ENCODE results near the gene TENM4.
A peak's percentile ranks its signal among the peaks of the same experiment; 100 is the strongest.

Gene TENM4

DNA sequence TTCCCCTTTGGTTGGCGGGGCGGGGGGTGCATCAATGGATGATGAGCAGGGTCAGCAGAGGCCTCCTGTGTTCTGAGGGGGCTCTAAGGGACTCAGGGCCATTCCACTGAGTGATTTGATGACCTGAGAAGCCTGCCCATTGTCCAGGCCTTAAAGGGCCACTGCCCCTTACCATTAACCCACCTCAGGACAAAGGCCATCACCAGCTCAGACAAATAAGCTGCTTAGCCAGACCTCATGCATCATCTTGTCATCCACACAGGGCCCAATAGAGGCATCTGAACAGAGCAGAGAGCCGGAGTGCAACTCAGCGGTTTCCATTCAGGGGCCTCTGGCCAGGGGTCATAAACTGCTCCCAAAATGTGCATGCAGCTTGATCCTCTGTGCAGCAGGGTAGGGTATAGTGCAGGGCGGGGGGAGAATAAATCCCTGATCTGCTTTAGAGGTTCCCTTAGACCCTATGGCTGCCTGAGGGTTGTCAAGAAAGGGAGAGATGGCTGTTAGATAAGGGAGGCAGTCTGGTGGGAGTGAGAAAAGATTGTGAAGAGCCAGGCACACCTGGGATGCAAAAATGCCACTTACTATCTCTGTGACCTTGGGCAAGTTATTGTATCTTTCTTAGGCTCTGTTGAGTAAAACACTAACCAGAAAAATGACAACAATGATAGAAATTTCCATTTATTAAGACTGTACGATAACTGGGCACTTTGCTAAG lies 490.7 kb downstream of the TENM4 start:
- DNase-seq: peak; percentile 62

DNA sequence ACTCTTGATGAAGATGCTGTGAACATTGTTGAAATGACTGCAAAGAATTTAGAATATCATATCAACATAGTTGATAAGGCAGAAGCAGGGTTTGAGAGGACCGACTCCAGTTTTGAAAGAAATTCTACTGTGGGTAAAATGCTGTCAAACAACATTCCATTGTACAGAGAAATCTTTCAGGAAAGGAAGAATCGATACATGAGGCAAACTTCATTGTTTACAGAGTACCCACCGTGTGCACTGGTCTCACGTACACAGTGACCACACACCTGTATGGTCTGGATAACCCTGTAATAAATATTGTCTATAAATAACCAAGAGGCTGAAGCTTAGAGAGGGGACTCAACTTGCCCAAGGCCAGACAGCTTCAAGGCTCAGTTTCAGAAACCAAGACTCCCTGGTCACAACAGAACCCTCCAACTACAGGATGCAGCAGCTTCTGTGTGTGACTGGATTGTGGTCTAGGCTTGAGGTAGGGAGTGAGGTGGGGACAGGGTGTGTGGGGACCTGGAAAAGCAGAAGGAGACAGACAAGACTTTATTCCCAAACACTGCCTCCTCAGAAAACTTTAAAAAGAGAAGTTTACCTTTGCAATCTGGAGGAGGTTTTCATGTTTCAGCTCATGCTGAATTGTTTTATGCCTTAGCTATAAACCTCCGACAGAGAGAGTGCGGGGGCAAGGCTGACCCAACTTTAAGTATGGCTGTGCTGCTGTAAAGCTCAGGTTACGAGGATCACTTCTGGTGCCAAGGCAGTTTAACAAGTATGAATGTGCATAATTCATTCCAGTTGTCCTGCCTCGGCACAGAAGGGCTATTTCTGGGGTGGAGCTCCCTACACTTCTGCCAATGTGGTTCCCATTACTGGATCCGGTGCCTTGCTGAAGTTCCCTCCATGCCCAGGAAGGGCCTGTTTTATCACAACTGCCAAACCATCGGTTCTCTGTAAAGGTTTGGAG lies 493.6 kb downstream of the TENM4 start:
- no peak for DNase-seq

- DNase-seq: no peak
Measured at GRCh38 chr11:78943841-78944240, 497.0 kb downstream of the TENM4 start.

DNA sequence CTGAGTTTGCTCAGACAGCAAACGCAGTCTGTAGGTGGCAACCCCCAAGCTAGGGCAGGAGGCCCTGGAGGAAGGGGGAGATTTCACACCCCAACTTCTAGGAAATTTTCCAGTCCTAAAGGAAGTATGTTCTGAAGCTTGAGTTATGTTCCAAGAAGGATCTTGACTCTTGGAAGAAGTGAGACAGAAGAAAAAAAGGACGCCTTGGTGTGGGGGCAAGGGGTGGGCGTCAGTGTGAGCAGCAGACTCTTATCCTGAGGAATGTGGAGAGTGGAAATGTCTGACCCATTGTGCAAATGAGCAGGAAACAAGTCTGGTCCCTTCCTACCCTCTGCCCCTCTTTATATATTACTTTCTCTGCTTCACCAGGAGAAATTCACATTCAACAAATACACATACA lies 497.7 kb downstream of the TENM4 start:
- DNase-seq: no peak

DNA sequence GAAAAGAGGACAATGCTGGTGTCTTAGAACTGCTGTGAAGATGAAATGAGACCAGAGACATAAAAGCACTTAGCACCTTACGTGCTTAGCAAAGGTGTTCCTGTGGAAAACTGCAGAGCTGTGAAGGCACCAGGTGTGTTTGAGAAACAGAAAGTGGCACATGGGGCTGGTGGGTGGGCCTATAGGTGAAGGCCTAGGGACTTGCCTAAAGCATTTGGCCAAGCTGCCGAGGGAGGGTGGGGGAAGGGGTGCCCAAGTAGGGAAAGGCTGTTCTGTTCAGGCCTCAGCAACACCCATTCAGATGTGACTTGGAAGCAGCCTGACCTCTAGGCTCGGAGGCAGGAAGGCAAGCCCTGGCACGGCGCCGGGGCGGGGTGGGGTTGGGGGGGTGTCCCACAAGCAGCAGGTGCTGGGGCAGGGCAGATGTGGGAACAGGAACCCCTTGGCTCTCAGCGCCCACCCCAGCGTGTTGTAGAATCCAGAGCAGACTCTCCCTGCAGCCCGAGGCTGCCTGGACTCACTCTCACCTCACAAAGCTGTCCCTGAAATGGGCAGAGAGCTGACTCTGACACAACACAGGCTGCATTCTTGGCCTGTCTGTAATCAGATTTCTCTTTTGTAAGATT lies 499.5 kb downstream of the TENM4 start:
- DNase-seq: peak; percentile 32

GRCh38 chr11:78940500-78941225 lies 500.2 kb downstream of the TENM4 start:
- peak; percentile 93 for DNase-seq

- DNase-seq: no peak
Measured at GRCh38 chr11:78938971-78939370, 501.9 kb downstream of the TENM4 start.

DNA sequence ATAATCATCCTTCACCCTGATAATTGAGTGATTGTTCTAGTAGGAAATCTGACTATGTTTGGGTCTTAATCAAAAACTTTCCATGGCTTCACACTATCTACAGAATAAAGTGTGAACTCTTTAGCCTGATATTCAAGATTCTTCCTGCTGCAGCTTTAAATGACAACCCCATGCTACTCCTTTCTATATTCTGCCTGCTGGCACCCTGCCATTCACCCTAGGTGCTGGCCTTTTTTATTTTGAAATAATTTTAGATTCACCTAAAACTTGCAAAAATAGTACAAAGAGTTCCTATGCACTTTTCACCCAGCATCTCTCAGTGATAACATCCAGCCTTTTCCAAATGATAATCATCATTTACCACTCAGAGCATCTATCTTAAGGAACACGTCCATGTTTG lies 502.8 kb downstream of the TENM4 start:
- DNase-seq: no peak

- DNase-seq: no peak
Measured at GRCh38 chr11:78935398-78936068, 505.3 kb downstream of the TENM4 start.

GRCh38 chr11:78933350-78933749 lies 507.5 kb downstream of the TENM4 start:
- DNase-seq: no peak

DNA sequence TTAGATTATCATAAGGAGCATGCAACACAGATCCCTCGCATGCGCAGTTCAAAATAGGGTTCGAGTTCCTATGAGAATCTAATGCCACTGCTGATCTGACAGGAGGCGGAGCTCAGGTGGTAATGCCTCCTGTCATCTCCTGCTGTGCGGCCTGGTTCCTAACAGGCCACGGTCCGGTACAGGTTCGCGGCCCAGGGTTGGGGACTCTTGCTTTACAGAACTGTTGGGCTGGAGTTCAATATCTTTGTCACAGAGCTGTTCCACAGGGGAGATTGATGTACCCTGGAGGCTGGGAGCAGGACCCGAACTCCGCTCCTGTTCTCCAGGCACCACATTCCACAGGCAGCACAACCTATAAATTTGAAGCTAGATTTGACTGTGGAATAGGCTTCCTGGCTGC lies 508.1 kb downstream of the TENM4 start:
- no peak for DNase-seq

GRCh38 chr11:78931891-78932290 lies 508.9 kb downstream of the TENM4 start:
- no peak for DNase-seq

DNA sequence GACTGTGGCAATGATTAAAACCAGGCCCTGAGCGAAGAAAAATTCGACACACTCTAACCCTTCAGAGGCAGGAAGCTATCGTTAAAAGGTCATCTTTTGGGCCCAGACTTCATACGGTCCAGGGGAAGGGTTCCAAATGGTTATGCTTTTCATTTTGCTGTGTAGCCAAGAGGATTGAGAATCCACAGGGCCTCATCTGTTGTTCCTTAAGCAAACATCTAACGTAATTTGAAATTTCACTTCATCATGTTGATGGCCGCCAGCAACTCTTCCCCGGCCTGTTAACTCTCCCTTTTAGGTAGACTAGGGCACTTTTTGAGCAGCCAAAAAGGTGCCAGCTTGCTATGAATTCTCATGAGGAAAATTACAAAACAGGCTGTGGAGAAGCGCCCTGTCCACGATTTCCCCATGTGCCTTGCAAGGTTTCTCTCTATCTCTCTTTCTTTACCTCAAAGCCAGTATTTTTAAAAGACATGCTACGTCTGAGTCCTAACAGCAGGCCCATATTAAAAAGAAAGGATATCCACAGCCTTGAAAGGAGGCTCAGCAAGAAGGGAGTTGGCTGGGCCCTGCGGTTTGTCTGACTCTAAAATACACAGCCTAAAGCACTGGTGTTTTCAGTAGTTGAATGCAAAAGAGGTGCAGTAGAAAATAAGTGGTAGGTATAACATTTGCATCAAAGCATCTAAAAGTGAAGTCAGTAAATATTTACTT lies 509.9 kb downstream of the TENM4 start:
- DNase-seq: no peak

DNA sequence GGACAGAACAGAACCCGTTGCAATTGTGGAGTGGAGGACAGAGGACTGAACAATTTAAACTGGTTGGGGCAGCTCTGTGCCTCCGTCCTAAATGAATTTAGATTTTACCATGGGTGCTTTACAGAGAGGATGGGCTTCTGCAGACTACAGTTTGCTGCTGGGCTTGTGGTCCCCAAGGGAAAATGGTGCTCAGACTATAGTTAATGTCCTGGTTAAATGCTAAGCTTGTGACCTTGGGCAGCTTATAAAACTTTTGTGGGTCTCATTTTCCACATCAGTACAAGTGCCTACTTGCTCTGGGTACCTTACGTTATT lies 511.0 kb downstream of the TENM4 start:
- no peak for DNase-seq

- peak; percentile 2 for DNase-seq
Measured at GRCh38 chr11:78929207-78929905, 511.5 kb downstream of the TENM4 start.

GRCh38 chr11:78927511-78927910 lies 513.3 kb downstream of the TENM4 start:
- DNase-seq: no peak

GRCh38 chr11:78926633-78927338 lies 514.0 kb downstream of the TENM4 start:
- no peak for DNase-seq

DNA sequence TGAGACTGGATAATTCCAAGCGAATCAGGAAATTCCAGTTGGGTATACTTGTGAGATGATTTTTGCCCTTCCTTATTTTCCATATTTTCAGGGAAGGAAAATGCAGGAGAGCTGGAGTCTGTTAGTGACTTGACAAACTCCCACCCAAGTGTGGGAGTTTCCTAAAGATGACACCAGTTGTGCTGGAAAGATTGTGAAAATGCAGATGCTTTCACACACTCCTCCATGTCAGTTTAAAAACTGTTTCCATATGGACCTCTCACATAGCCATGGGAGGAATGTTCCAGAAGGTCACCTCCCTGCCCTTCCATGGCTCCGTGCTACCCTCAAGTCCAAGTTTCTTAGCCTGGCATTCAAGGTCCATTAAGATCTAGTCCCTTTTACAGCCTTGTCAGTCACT lies 515.4 kb downstream of the TENM4 start:
- no peak for DNase-seq

GRCh38 chr11:78922859-78923625 lies 517.8 kb downstream of the TENM4 start:
- no peak for DNase-seq

GRCh38 chr11:78921509-78921908 lies 519.3 kb downstream of the TENM4 start:
- peak; percentile 18 for DNase-seq

Data from NCI-H82 (cell line).